Ovary (tissue), 9 donors: ENCODE results near the gene MDM4. TPM values are rescaled to one million over a fixed set of nuclear protein-coding genes. Genes with fewer than 3 reads are reported as not detected.

Source experiments
- DNase-seq, 5 donors: peaks; one replicate each; pipeline ENCODE4 v3.0.0-alpha.2; 2019 to 2020
- H3K27ac ChIP-seq, 2 donors: fragments of 200-600 bp; one replicate each; pipeline versions ENCODE4 v1.5.1 to v1.8.0; 2019 to 2022
- H3K27me3 ChIP-seq: fragments of 200-600 bp; one replicate; pipeline ENCODE4 v1.8.0; 2022
- H3K36me3 ChIP-seq: fragments of 200-600 bp; sonication (generic); one replicate; pipeline ENCODE4 v1.5.1; 2019
- H3K4me1 ChIP-seq: one replicate; pipeline ENCODE4 v1.8.1; 2013; ENCODE audit warnings: mild to moderate bottlenecking, moderate library complexity; ENCODE audit not compliant: insufficient read depth
- H3K4me3 ChIP-seq: fragments of 200-600 bp; sonication (generic); one replicate; pipeline ENCODE4 v1.5.1; 2017
- H3K9me3 ChIP-seq, 2 donors: fragments of 200-600 bp in 1 of 2; sonication (generic) in 1 of 2; one replicate each; pipeline versions ENCODE4 v1.5.1 to v1.8.1; 2013 to 2019; ENCODE audit warnings: mild to moderate bottlenecking in 1 of 2, moderate library complexity in 1 of 2
- EP300 ChIP-seq: sonication (generic); formaldehyde crosslinking; IDR thresholded peaks from one replicate; pipeline ENCODE4 v1.6.1; 2017; ENCODE audit warnings: antibody characterized with exemption
- POLR2A ChIP-seq: fragments of 450-650 bp; IDR thresholded peaks from one replicate; pipeline ENCODE4 v1.6.1; 2017; ENCODE audit warnings: antibody characterized with exemption, mild to moderate bottlenecking, moderate library complexity
- WGBS, 3 donors: extraction: QIAGEN DNeasy Blood & Tissue Kit in 1 of 3; methylation state at CpG; one replicate each; pipeline versions ENCODE4 v1.1.5 to v1.1.7; 2013 to 2017; 5-methylcytosine and 5-hydroxymethylcytosine counted together
- intact Hi-C, 4 donors: fragments of 100-400 bp; cut with DNase I; formaldehyde crosslinking; loops; one replicate each; pipeline versions ENCODE4 v1.11.0 to v1.15.1; 2022 to 2023
- polyA plus RNA-seq, 2 donors: library from polyadenylated mRNA; stranded (reverse); fragments of 200-250 nt in 1 of 2; fragments of 350-450 nt in 1 of 2; fragmentation: Illumina TruSeq in 1 of 2; extraction: RNeasy Lipid Tissue Mini Kit (QIAGEN cat#74804) in 1 of 2; gene quantifications; one replicate each; pipeline ENCODE4 v1.2.3, GENCODE V29; 2013 to 2014
- total RNA-seq, 7 donors: library from RNA; depleted of rRNA in 2 of 7; stranded (reverse); fragments of >200 nt in 2 of 7; fragmentation: NEBNext Ultra II Directional in 3 of 7; extraction: Animal tissue kit (Norgen Biotek cat#: 25700) in 3 of 7; gene quantifications; one replicate each; pipeline versions ENCODE4 v1.1.0 to v1.2.4, GENCODE V29; 2016 to 2023
- TF ChIP-seq, protein P1 (sequence below), 3 donors: fragments of 450-650 bp in 2 of 3; fragments of 200-600 bp in 1 of 3; IDR thresholded peaks; one replicate each; pipeline versions ENCODE4 v1.5.1 to v1.8.0; 2016 to 2022; ENCODE audit warnings: antibody characterized with exemption in 3 of 3, mild to moderate bottlenecking in 1 of 3
- donor health status: DM: no; HTN: no; CAD: no; lungs with moderate emphysema.
- donor health status: DM: no; HTN: no; CAD: no.
- donor health status: Bipolar disorder and iron deficiency.
- donor health status: DM: yes; HTN: yes; CAD: no.
- donor health status: DM: no; HTN: no; CAD: no.
- donor health status: DM: yes; HTN: yes; CAD: no.

Gene MDM4
- total and polyA plus RNA-seq, 9 donors, result 10.2 to 113 (median 76.8) TPM

DNA sequence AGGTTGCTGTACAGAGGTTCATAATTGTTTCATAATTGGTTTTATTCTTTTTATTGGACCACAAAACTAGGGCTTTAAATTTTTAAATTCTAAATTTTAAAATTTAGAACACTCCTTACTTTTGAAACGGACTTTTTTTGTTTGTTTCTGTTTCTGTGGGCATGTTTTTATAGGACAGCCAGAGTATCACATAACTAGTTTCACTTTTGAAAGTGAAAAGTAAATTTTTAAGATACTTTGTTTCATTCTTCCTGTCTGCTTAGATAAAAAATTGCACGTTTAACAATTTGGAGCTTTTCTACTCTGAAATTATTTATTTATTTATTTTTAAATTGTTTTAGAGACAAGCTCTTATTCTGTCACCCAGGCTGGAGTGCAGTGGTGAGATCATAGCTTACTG is 29.7 kb downstream of the MDM4 start:
- intact Hi-C loops, result no loop called here
- no peaks in the 10 kb centered on the region for H3K9me3 ChIP-seq
- H3K4me3 ChIP-seq, result no peak overlapping the region
- H3K4me1 ChIP-seq, result no peaks in the 10 kb centered on the region
- no peak for TF ChIP-seq POLR2A
- TF ChIP-seq, protein P1, sequence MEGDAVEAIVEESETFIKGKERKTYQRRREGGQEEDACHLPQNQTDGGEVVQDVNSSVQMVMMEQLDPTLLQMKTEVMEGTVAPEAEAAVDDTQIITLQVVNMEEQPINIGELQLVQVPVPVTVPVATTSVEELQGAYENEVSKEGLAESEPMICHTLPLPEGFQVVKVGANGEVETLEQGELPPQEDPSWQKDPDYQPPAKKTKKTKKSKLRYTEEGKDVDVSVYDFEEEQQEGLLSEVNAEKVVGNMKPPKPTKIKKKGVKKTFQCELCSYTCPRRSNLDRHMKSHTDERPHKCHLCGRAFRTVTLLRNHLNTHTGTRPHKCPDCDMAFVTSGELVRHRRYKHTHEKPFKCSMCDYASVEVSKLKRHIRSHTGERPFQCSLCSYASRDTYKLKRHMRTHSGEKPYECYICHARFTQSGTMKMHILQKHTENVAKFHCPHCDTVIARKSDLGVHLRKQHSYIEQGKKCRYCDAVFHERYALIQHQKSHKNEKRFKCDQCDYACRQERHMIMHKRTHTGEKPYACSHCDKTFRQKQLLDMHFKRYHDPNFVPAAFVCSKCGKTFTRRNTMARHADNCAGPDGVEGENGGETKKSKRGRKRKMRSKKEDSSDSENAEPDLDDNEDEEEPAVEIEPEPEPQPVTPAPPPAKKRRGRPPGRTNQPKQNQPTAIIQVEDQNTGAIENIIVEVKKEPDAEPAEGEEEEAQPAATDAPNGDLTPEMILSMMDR (IDR thresholded peaks at IDR 0.05), result no peak
- no peak for TF ChIP-seq EP300
- WGBS, 3 donors, result 5 to 21% (median 6%) methylated on average over 2 of the region's 2 CpGs
- H3K36me3 ChIP-seq, result no peaks in the 10 kb centered on the region
- no peak overlapping the region for H3K27ac ChIP-seq
- no peak for DNase-seq
- H3K27me3 ChIP-seq, result no peaks in the 10 kb centered on the region

- 89 to 91% (median 89%) methylated on average over 2 of the region's 2 CpGs for WGBS, 3 donors
- no peaks in the 10 kb centered on the region for H3K9me3 ChIP-seq
- H3K4me1 ChIP-seq, result no peaks in the 10 kb centered on the region
- H3K4me3 ChIP-seq, result no peak overlapping the region
- no peaks in the 10 kb centered on the region for H3K27me3 ChIP-seq
- H3K36me3 ChIP-seq, result no peaks in the 10 kb centered on the region
- H3K27ac ChIP-seq, result no peak overlapping the region
- TF ChIP-seq, protein P1 (IDR thresholded peaks at IDR 0.05), result no peak
- TF ChIP-seq POLR2A (no peak), EP300 (no peak)
- intact Hi-C loops, result no loop called here
- no peak for DNase-seq
Observed at GRCh38 chr1:204548265-204548664, 32.1 kb downstream of the MDM4 start.

DNA sequence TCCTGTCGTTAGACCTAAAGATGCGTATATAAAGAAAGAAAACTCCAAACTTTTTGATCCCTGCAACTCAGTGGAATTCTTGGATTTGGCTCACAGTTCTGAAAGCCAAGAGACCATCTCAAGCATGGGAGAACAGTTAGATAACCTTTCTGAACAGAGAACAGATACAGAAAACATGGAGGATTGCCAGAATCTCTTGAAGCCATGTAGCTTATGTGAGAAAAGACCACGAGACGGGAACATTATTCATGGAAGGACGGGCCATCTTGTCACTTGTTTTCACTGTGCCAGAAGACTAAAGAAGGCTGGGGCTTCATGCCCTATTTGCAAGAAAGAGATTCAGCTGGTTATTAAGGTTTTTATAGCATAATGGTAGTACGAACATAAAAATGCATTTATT is 33.1 kb downstream of the MDM4 start:
- no peak for DNase-seq
- Histone ChIP-seq H3K9me3 (no peaks in the 10 kb centered on the region), H3K4me1 (no peaks in the 10 kb centered on the region), H3K27ac (no peak overlapping the region), H3K4me3 (no peak overlapping the region), H3K36me3 (no peaks in the 10 kb centered on the region), H3K27me3 (no peaks in the 10 kb centered on the region)
- WGBS, 3 donors, result 82 to 88% (median 86%) methylated on average over 6 of the region's 6 CpGs
- TF ChIP-seq, protein P1 (IDR thresholded peaks at IDR 0.05), result no peak
- TF ChIP-seq EP300 (no peak), POLR2A (no peak)
- intact Hi-C loops, result no loop called here

DNA sequence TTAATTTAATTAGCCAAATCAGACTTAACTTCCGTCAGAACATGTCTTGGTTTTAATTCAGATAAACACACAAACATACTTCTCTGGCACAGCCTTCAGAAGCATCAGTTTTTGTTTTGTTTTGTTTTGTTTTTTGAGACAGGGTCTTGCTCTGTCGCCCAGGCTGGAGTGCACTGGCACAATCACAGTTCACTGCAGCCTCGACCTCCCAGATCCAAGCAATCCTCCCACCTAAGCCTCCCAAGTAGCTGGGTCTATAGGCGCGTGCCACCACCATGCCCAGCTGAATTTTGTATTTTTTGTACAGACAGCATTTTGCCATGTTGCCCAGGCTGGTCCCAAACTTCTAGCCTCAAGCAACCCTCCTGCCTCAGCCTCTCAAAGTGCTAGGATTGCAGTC is 34.7 kb downstream of the MDM4 start:
- 74 to 88% (median 84%) methylated on average over 5 of the region's 5 CpGs for WGBS, 3 donors
- TF ChIP-seq POLR2A (no peak), EP300 (no peak)
- TF ChIP-seq, protein P1 (IDR thresholded peaks at IDR 0.05), result no peak
- intact Hi-C loops, result no loop called here
- Histone ChIP-seq H3K27me3 (no peaks in the 10 kb centered on the region), H3K9me3 (no peaks in the 10 kb centered on the region), H3K27ac (no peak overlapping the region), H3K4me1 (no peaks in the 10 kb centered on the region), H3K4me3 (no peak overlapping the region), H3K36me3 (no peaks in the 10 kb centered on the region)
- DNase-seq, result no peak
